Astrocyte (in vitro differentiated cells and primary cell): ENCODE results near the gene STX7. TPM values are rescaled to one million over a fixed set of nuclear protein-coding genes. Genes with fewer than 3 reads are reported as not detected.
A peak's percentile ranks its signal among the peaks of the same experiment; 100 is the strongest.

ENCODE experiments used
- DNase-seq: peaks from one replicate; pipeline ENCODE4 v3.0.0-alpha.2; 2010; ENCODE audit warnings: low read depth
- FAIRE-seq: peaks from 2 replicates; lab custom pipeline; 2011; peaks lifted over from hg19 to GRCh38; lab: Jason Lieb, UNC
- H2AFZ ChIP-seq: 2 replicates; pipeline ENCODE4 v1.6.0; 2012; ENCODE audit warnings: low read depth, low read length, inconsistent platforms
- H3K27ac ChIP-seq: 2 replicates; pipeline ENCODE4 v1.5.1; 2011; ENCODE audit warnings: low read depth, low read length, inconsistent platforms
- H3K27me3 ChIP-seq: 2 replicates; pipeline ENCODE4 v1.6.0; 2011; ENCODE audit warnings: low read length, inconsistent platforms; ENCODE audit not compliant: insufficient read depth
- H3K36me3 ChIP-seq: 2 replicates; pipeline ENCODE4 v1.5.1; 2011; ENCODE audit warnings: low read length, inconsistent platforms; ENCODE audit not compliant: insufficient read depth
- H3K4me1 ChIP-seq: 2 replicates; pipeline ENCODE4 v1.5.1; 2011; ENCODE audit warnings: low read length, inconsistent platforms; ENCODE audit not compliant: insufficient read depth
- H3K4me2 ChIP-seq: 2 replicates; pipeline ENCODE4 v1.6.0; 2012; ENCODE audit warnings: low read length, inconsistent platforms
- H3K4me3 ChIP-seq: 2 replicates; pipeline ENCODE4 v1.5.1; 2011; ENCODE audit warnings: low read depth, mild to moderate bottlenecking, low read length, inconsistent platforms; ENCODE audit not compliant: insufficient read depth
- H3K79me2 ChIP-seq: 2 replicates; pipeline ENCODE4 v1.6.0; 2012; ENCODE audit warnings: mild to moderate bottlenecking, low read length, inconsistent platforms; ENCODE audit not compliant: insufficient read depth
- H3K9ac ChIP-seq: 2 replicates; pipeline ENCODE4 v1.6.0; 2012; ENCODE audit warnings: mild to moderate bottlenecking, low read length, inconsistent platforms
- H3K9me3 ChIP-seq: 2 replicates; pipeline ENCODE4 v1.5.1; 2012; ENCODE audit warnings: low read depth, mild to moderate bottlenecking, low read length, inconsistent platforms; ENCODE audit not compliant: insufficient read depth
- H4K20me1 ChIP-seq: 2 replicates; pipeline ENCODE4 v1.6.0; 2012; ENCODE audit warnings: low read length, inconsistent platforms; ENCODE audit not compliant: insufficient read depth
- H3K27ac Mint-ChIP-seq: one replicate; pipeline ENCODE4 v1.8.0; 2021; ENCODE audit warnings: mild to moderate bottlenecking, mixed read lengths; ENCODE audit not compliant: unreplicated experiment
- H3K27me3 Mint-ChIP-seq: one replicate; pipeline ENCODE4 v1.8.0; 2021; ENCODE audit warnings: low read depth, mixed read lengths; ENCODE audit not compliant: unreplicated experiment
- H3K36me3 Mint-ChIP-seq: one replicate; pipeline ENCODE4 v1.8.0; 2021; ENCODE audit warnings: low read depth, mixed read lengths; ENCODE audit not compliant: unreplicated experiment
- H3K4me1 Mint-ChIP-seq: one replicate; pipeline ENCODE4 v1.8.0; 2021; ENCODE audit warnings: low read depth, mixed read lengths; ENCODE audit not compliant: unreplicated experiment
- H3K4me3 Mint-ChIP-seq: one replicate; pipeline ENCODE4 v1.8.0; 2021; ENCODE audit warnings: mild to moderate bottlenecking, moderate library complexity, mixed read lengths; ENCODE audit not compliant: unreplicated experiment
- H3K9me3 Mint-ChIP-seq: one replicate; pipeline ENCODE4 v1.8.0; 2021; ENCODE audit warnings: mild to moderate bottlenecking, mixed read lengths; ENCODE audit not compliant: unreplicated experiment
- CTCF ChIP-seq: IDR thresholded peaks from 2 replicates; pipeline ENCODE4 v1.5.1; 2011; ENCODE audit warnings: low read depth, mild to moderate bottlenecking, inconsistent platforms, low read length, moderate library complexity; ENCODE audit not compliant: insufficient read depth
- EZH2 ChIP-seq: IDR thresholded peaks from 2 replicates; pipeline ENCODE4 v1.6.1; 2012; ENCODE audit warnings: mild to moderate bottlenecking, low read length, inconsistent platforms; ENCODE audit not compliant: insufficient read depth
- total RNA-seq: library from RNA; stranded (reverse); gene quantifications from 2 replicates; pipeline ENCODE4 v1.2.1, GENCODE V29; 2021

Gene STX7
- total RNA-seq, 1 donor from 2014 or later, result 62.1 TPM

GRCh38 chr6:132414322-132414721 is 98.6 kb downstream of the STX7 start:
- Mint-ChIP-seq H3K4me3 (no peak overlapping the region), H3K4me1 (peaks cover 11% of the 10 kb centered on the region)
- H2AFZ ChIP-seq, result no peak overlapping the region

DNA sequence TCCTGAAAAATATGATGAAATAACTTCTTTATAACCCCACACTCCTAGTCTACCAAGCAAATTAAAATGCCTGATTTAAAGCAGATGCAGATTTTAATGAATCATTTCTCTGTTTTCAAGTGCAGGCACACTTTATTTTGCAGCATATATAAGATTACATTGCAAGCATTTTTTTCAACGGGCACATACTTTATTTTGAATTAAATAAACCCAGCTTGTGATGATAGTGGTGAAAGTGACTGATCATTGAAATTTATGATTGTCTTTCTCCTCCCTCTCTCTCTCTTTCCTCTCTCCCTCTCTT is 99.5 kb downstream of the STX7 start:
- H3K27me3 Mint-ChIP-seq, result no peaks in the 10 kb centered on the region
- Histone ChIP-seq H2AFZ (no peak overlapping the region), H3K4me1 (no peaks in the 10 kb centered on the region), H3K4me2 (no peak overlapping the region), H3K27ac (no peak overlapping the region), H3K36me3 (no peaks in the 10 kb centered on the region), H3K4me3 (no peak overlapping the region), H3K27me3 (no peaks in the 10 kb centered on the region), H3K9me3 (peaks cover 3% of the 10 kb centered on the region), H4K20me1 (no peaks in the 10 kb centered on the region), H3K9ac (no peak overlapping the region), H3K79me2 (no peaks in the 10 kb centered on the region)
- no peaks in the 10 kb centered on the region for H3K36me3 Mint-ChIP-seq
- H3K4me1 Mint-ChIP-seq, result peaks cover 11% of the 10 kb centered on the region
- no peak overlapping the region for H3K4me3 Mint-ChIP-seq
- no peak for FAIRE-seq
- H3K27ac Mint-ChIP-seq, result no peak overlapping the region
- no peak for DNase-seq
- TF ChIP-seq EZH2, result no peak
- no peak for TF ChIP-seq CTCF
- H3K9me3 Mint-ChIP-seq, result no peaks in the 10 kb centered on the region

More at GRCh38 chr6:132414322-132414721, 98.6 kb downstream of the STX7 start:
- peaks cover 3% of the 10 kb centered on the region for H3K9me3 ChIP-seq
- H3K4me1 ChIP-seq, result no peaks in the 10 kb centered on the region
- H3K36me3 Mint-ChIP-seq, result no peaks in the 10 kb centered on the region
- H3K4me3 ChIP-seq, result no peak overlapping the region
- H4K20me1 ChIP-seq, result no peaks in the 10 kb centered on the region
- H3K9ac ChIP-seq, result no peak overlapping the region
- no peak overlapping the region for H3K27ac Mint-ChIP-seq
- H3K9me3 Mint-ChIP-seq, result no peaks in the 10 kb centered on the region
- no peak overlapping the region for H3K27ac ChIP-seq
- DNase-seq, result no peak
- H3K27me3 Mint-ChIP-seq, result no peaks in the 10 kb centered on the region
- no peaks in the 10 kb centered on the region for H3K36me3 ChIP-seq
- no peak overlapping the region for H3K4me2 ChIP-seq
- no peaks in the 10 kb centered on the region for H3K27me3 ChIP-seq
- H3K79me2 ChIP-seq, result no peaks in the 10 kb centered on the region
- no peak for TF ChIP-seq CTCF
- no peak for TF ChIP-seq EZH2
- no peak for FAIRE-seq

DNA sequence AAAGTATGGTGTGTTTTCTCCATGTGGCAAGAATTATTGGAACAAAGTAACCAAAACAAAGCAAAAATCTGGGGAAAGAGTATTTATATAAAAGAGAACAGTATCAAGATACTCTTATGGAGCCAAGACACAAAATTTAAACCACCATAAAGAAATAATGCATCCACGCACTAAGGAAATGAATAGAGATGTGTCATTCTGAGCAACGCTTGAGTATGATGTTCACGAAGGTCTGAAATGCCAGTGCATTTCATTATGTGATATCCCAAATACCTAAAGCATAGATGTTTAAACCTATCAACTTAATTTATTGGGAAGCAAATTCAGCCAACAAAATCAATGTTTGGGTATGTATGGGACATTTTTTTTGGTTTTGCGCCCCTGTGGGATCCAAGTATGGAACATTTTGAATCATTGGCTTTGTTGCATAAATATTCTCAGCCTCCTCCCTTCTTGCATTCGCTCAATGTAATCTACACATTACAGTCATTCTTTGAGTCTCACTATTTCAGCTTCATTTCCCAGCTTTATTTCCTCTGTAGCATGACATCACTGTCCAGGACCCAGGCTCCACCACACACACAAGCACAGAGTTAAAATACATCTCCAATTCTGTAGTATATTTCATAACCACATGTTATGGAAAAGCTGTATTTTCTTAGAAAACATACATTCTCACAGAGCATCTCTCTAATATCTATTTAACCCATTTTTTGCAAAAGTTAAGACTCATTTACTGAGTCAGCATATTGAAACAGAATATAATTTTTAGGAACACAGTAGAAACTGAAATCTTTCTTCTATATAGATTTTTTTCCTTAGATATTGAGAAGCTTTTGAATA is 100.0 kb downstream of the STX7 start:
- Mint-ChIP-seq H3K36me3 (no peaks in the 10 kb centered on the region), H3K27ac (no peak overlapping the region), H3K4me1 (peaks cover 11% of the 10 kb centered on the region), H3K9me3 (no peaks in the 10 kb centered on the region), H3K27me3 (no peaks in the 10 kb centered on the region), H3K4me3 (no peak overlapping the region)
- no peak overlapping the region for H3K27ac ChIP-seq
- TF ChIP-seq EZH2 (no peak), CTCF (no peak)
- H2AFZ ChIP-seq, result no peak overlapping the region
- H3K9me3 ChIP-seq, result peaks cover 3% of the 10 kb centered on the region
- no peak overlapping the region for H3K9ac ChIP-seq
- H3K4me2 ChIP-seq, result no peak overlapping the region
- H3K36me3 ChIP-seq, result no peaks in the 10 kb centered on the region
- no peak overlapping the region for H3K4me3 ChIP-seq
- H3K4me1 ChIP-seq, result no peaks in the 10 kb centered on the region
- H4K20me1 ChIP-seq, result no peaks in the 10 kb centered on the region
- H3K79me2 ChIP-seq, result no peaks in the 10 kb centered on the region
- DNase-seq (no peak), FAIRE-seq (peak; percentile 55)
- no peaks in the 10 kb centered on the region for H3K27me3 ChIP-seq
